Spleen (tissue), 11 donors: ENCODE measurements around the gene PPARA. TPM values are rescaled to one million over a fixed set of nuclear protein-coding genes. Genes with fewer than 3 reads are reported as not detected.

Experiments
- DNase-seq: peaks from one replicate; pipeline ENCODE4 v3.0.0-alpha.2; 2020
- H3K27ac ChIP-seq, 8 donors: fragments of 200-600 bp; sonication (generic) in 7 of 8; 1 replicate in 4 of 8; 2 replicates in 4 of 8; pipeline versions ENCODE4 v1.5.0 to v1.8.0; 2016 to 2021; ENCODE audit warnings: inconsistent platforms in 4 of 8, mild to moderate bottlenecking in 4 of 8, moderate library complexity in 1 of 8
- H3K27me3 ChIP-seq, 7 donors: fragments of 200-600 bp; sonication (generic) in 6 of 7; replicated peaks in 1 of 7; 1 replicate in 4 of 7; 2 replicates in 3 of 7; pipeline versions ENCODE4 v1.5.0 to v1.8.0; 2016 to 2021; ENCODE audit warnings: inconsistent platforms in 3 of 7, mild to moderate bottlenecking in 1 of 7
- H3K36me3 ChIP-seq, 6 donors: fragments of 200-600 bp; sonication (generic) in 5 of 6; 1 replicate in 4 of 6; 2 replicates in 2 of 6; pipeline versions ENCODE4 v1.5.0 to v1.8.0; 2016 to 2021; ENCODE audit warnings: inconsistent platforms in 2 of 6
- H3K4me1 ChIP-seq, 6 donors: fragments of 200-600 bp; sonication (generic) in 5 of 6; 1 replicate in 3 of 6; 2 replicates in 3 of 6; pipeline versions ENCODE4 v1.5.0 to v1.8.0; 2016 to 2021; ENCODE audit warnings: inconsistent platforms in 3 of 6
- H3K4me3 ChIP-seq, 8 donors: fragments of 200-600 bp; sonication (generic) in 7 of 8; 1 replicate in 4 of 8; 2 replicates in 4 of 8; pipeline versions ENCODE4 v1.5.0 to v1.8.0; 2016 to 2021; ENCODE audit warnings: inconsistent platforms in 4 of 8, mild to moderate bottlenecking in 4 of 8, moderate library complexity in 2 of 8
- H3K9me3 ChIP-seq, 8 donors: fragments of 200-600 bp; sonication (generic) in 7 of 8; 1 replicate in 4 of 8; 2 replicates in 4 of 8; pipeline versions ENCODE4 v1.5.0 to v1.8.0; 2016 to 2021; ENCODE audit warnings: inconsistent platforms in 4 of 8
- POLR2A ChIP-seq, 3 donors: fragments of 450-650 bp; IDR thresholded peaks; one replicate each; pipeline ENCODE4 v1.5.1; 2017; ENCODE audit warnings: antibody characterized with exemption in 3 of 3, mild to moderate bottlenecking in 1 of 3
- POLR2AphosphoS5 ChIP-seq, 3 donors: sonication (generic); formaldehyde crosslinking; IDR thresholded peaks; one replicate each; pipeline ENCODE4 v1.5.1; 2017; ENCODE audit warnings: antibody characterized with exemption in 3 of 3
- WGBS, 5 donors: extraction: QIAGEN DNeasy Blood & Tissue Kit in 3 of 5; methylation state at CpG; one replicate each; pipeline versions ENCODE4 v1.1.5 to v1.1.7; 2013 to 2018; 5-methylcytosine and 5-hydroxymethylcytosine counted together
- intact Hi-C: fragments of 100-400 bp; cut with DNase I; formaldehyde crosslinking; loops from one replicate; pipeline ENCODE4 v1.15.0; 2023; ENCODE audit warnings: low total_unique reads
- polyA plus RNA-seq, 3 donors: library from polyadenylated mRNA; stranded (reverse); fragments of 200-250 nt; gene quantifications; one replicate each; pipeline ENCODE4 v1.2.1, GENCODE V29; 2013
- total RNA-seq, 7 donors: library from RNA; depleted of rRNA in 3 of 7; stranded (reverse); fragments of >200 nt in 3 of 7; fragmentation: NEBNext Ultra II Directional in 4 of 7; extraction: Animal tissue kit (Norgen Biotek cat#: 25700) in 4 of 7; gene quantifications; one replicate each; pipeline versions ENCODE4 v1.1.0 to v1.2.1, GENCODE V29; 2016 to 2021
- TF ChIP-seq, protein P1 (sequence below), 11 experiments: fragments of 200-600 bp in 7 of 11; fragments of 450-650 bp in 4 of 11; sonication (generic) in 4 of 11; IDR thresholded peaks in 8 of 11; conservative IDR thresholded peaks in 3 of 11; 1 replicate in 7 of 11; 2 replicates in 4 of 11; pipeline versions ENCODE4 v1.4.0 to v1.8.0; 2016 to 2021; ENCODE audit warnings: antibody characterized with exemption in 11 of 11, inconsistent platforms in 4 of 11, mild to moderate bottlenecking in 1 of 11
- donor health status: healthy with polysubstance abuse.
- donor health status: DM: no; HTN: no; CAD: no; lungs with moderate emphysema.
- donor health status: DM: no; HTN: no; CAD: no.
- donor health status: Bipolar disorder and iron deficiency.
- donor health status: healthy.
- donor health status: DM: no; HTN: no; CAD: no.
- donor health status: DM: yes; HTN: yes; CAD: no.

PPARA gene
- total and polyA plus RNA-seq, 10 donors: 2.0 to 40.9 (median 22.6) TPM

DNA sequence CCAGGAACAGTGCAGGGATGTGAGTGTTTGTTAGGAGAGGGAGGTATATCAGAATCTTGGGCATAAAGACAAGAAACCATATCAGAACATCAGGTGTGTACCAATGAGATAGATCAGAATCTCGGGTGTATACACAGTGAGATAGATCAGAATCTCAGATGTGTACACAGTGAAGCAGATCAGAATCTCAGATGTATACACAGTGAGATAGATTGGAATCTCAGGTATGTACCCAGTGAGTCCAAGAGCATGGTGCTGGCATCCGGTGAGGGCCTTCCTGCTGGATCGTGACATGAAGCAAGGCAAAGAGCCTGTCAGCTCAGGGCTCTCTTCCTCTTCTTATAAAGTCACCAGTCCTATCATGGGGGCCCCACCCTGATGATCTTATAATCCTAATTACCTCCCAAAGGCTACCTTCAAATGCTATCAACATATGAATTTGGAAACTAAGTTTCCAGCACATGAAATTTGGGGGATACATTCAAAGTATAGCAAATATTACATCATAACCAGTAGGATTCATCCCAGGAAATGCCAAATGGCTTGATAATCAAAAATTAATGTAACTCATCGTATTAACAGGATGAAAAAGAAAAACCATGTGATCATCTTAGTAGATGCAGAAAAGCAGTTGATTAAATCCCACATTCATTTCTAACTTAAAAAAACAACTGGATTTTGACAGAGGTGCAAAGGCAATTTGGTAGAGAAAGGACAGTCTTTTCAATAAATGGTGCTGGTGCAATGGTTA is 28.6 kb downstream of the PPARA start:
- DNase-seq: no peak
- Histone ChIP-seq H3K27ac (no peak overlapping the region), H3K27me3 (no peaks in the 10 kb centered on the region), H3K4me3 (no peak overlapping the region), H3K36me3 (peaks cover 0 to 82% (median 31%) of the 10 kb centered on the region in 6 donors), H3K9me3 (peaks cover 12 to 38% (median 32%) of the 10 kb centered on the region in 8 donors), H3K4me1 (peaks cover 0 to 5% (median 0%) of the 10 kb centered on the region in 6 donors)
- intact Hi-C loops: no loop called here
- 94 to 98% (median 96%) methylated on average over 4 of the region's 4 CpGs for WGBS, 5 donors
- TF ChIP-seq, protein P1, sequence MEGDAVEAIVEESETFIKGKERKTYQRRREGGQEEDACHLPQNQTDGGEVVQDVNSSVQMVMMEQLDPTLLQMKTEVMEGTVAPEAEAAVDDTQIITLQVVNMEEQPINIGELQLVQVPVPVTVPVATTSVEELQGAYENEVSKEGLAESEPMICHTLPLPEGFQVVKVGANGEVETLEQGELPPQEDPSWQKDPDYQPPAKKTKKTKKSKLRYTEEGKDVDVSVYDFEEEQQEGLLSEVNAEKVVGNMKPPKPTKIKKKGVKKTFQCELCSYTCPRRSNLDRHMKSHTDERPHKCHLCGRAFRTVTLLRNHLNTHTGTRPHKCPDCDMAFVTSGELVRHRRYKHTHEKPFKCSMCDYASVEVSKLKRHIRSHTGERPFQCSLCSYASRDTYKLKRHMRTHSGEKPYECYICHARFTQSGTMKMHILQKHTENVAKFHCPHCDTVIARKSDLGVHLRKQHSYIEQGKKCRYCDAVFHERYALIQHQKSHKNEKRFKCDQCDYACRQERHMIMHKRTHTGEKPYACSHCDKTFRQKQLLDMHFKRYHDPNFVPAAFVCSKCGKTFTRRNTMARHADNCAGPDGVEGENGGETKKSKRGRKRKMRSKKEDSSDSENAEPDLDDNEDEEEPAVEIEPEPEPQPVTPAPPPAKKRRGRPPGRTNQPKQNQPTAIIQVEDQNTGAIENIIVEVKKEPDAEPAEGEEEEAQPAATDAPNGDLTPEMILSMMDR (IDR thresholded peaks at IDR 0.05 in 8 of 11, conservative IDR thresholded peaks at IDR 0.05 in 3 of 11): no peak
- no peak for TF ChIP-seq POLR2A (IDR thresholded peaks at IDR 0.05)
- no peak for TF ChIP-seq POLR2AphosphoS5 (IDR thresholded peaks at IDR 0.05)

DNA sequence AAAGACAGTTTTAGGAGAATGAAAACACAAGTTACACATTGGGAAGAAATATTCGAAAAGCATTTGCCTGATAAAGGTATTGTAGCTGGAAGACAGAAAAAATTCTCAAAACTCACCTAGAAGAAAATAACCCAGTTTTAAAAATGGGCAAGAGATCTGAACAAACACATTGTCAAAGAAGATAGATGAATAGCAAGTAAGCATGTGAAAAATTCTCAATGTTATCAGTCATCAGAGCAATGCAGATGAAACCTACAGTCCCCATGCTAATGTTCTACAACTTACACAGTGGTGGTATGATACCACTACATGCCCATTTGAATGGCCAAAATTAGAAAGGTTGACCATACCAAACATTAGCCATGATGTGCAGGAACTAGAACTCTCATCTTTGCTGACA is 29.4 kb downstream of the PPARA start:
- Histone ChIP-seq H3K4me3 (no peak overlapping the region), H3K4me1 (no peaks in the 10 kb centered on the region), H3K27ac (no peak overlapping the region), H3K36me3 (peaks cover 0 to 88% (median 31%) of the 10 kb centered on the region in 6 donors), H3K27me3 (no peaks in the 10 kb centered on the region), H3K9me3 (peaks cover 12 to 38% (median 32%) of the 10 kb centered on the region in 8 donors)
- intact Hi-C loops: no loop called here
- DNase-seq: no peak
- TF ChIP-seq POLR2A (IDR thresholded peaks at IDR 0.05) (no peak), POLR2AphosphoS5 (IDR thresholded peaks at IDR 0.05) (no peak)
- TF ChIP-seq, protein P1 (IDR thresholded peaks at IDR 0.05 in 8 of 11, conservative IDR thresholded peaks at IDR 0.05 in 3 of 11): no peak
- 90 to 100% (median 97%) methylated on average over 1 of the region's 1 CpG for WGBS, 5 donors

DNA sequence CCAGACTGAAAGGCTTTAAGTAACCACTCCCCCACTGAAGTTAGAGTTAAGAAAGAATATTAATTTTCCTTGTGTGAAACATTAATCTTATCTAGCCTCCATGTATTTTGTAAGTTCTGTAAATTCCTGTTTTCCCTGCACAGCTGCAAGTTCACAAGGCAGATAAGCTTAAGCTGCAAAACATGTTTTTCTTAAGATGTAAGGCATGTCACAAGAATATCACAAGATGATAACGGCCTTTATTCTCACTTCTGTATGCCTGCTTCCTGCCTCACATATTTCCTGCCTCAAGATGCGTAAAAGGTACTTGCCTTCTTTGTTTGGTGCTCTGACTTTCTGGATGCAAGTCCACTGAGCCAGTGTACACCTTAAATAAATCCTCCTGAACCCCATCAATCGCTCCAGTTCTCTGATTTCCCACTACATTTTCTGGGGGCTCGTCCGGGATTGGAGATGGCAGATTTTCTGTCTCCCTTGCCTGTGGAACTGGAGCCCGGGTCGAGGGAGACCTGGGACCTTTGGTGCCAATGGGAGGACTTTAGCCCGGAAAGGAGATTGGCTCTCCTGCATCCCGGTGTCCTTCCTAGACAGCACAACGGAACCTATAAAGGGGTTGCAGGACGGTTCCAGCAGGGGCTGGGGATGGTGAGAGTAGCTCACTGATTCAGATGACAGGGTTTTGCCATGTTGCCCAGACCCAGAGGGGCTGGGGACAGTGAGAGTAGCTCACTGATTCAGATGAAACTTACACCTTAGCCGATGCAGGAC is 30.2 kb downstream of the PPARA start:
- Histone ChIP-seq H3K4me1 (no peaks in the 10 kb centered on the region), H3K27ac (no peak overlapping the region), H3K4me3 (no peak overlapping the region), H3K27me3 (no peaks in the 10 kb centered on the region), H3K36me3 (peaks cover 0 to 88% (median 31%) of the 10 kb centered on the region in 6 donors), H3K9me3 (peaks cover 12 to 38% (median 32%) of the 10 kb centered on the region in 8 donors)
- DNase-seq: no peak
- no peak for TF ChIP-seq POLR2A (IDR thresholded peaks at IDR 0.05)
- TF ChIP-seq, protein P1 (IDR thresholded peaks at IDR 0.05 in 8 of 11, conservative IDR thresholded peaks at IDR 0.05 in 3 of 11): no peak
- no peak for TF ChIP-seq POLR2AphosphoS5 (IDR thresholded peaks at IDR 0.05)
- intact Hi-C loops: no loop called here
- 92 to 98% (median 97%) methylated on average over 12 of the region's 12 CpGs for WGBS, 5 donors

DNA sequence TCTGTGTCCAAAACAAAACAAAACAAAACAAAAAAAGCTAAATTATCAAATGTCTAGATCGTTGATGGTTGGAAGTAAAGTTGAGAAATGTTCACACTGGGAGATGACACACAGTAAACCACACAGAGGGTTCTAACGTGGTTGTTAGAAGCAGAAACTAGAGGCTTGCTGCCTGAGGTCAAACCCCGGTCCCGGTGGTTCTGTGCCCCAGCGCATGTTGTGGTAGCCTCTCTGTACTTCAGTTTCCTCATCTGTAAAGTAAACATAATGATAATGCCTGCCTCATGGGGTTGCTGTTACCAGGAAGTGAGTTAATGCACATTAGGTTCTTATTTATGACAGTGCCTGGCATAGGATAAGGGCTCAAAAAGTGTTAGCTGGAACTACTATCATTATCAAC is 33.4 kb downstream of the PPARA start:
- H3K4me3 ChIP-seq: no peak overlapping the region
- 62 to 81% (median 69%) methylated on average over 5 of the region's 5 CpGs for WGBS, 5 donors
- H3K36me3 ChIP-seq: peaks cover 0 to 80% (median 25%) of the 10 kb centered on the region in 6 donors
- H3K27me3 ChIP-seq: no peaks in the 10 kb centered on the region
- H3K9me3 ChIP-seq: peaks cover 12 to 34% (median 31%) of the 10 kb centered on the region in 8 donors
- H3K27ac ChIP-seq: no peak overlapping the region
- no peak for DNase-seq
- no peaks in the 10 kb centered on the region for H3K4me1 ChIP-seq
- intact Hi-C loops: no loop called here
- TF ChIP-seq, protein P1 (IDR thresholded peaks at IDR 0.05 in 8 of 11, conservative IDR thresholded peaks at IDR 0.05 in 3 of 11): no peak
- TF ChIP-seq POLR2AphosphoS5 (IDR thresholded peaks at IDR 0.05) (no peak), POLR2A (IDR thresholded peaks at IDR 0.05) (no peak)
